Activated naive CD4-positive, alpha-beta T cell treated with anti-CD3 and anti-CD28 coated beads, Interleukin-2, amount 50 U/mL, for 72 hours (primary cell): ENCODE measurements around the gene ARHGEF25. TPM values are rescaled to one million over a fixed set of nuclear protein-coding genes. Genes with fewer than 3 reads are reported as not detected.

Source experiments
- ATAC-seq, 2 donors: fragments of 150-1000 bp; cut with Tn5 transposase; 2 replicates each; pipeline ENCODE4 v1.10.0; 2021; ENCODE audit warnings: mild to moderate bottlenecking in 2 of 2, moderate library complexity in 2 of 2
- DNase-seq, 2 donors: peaks; one replicate each; pipeline ENCODE4 v3.0.0; 2021 to 2022; ENCODE audit warnings: low spot score in 2 of 2
- H3K27ac Mint-ChIP-seq, 2 donors: one replicate each; pipeline ENCODE4 v1.8.0; 2022; ENCODE audit warnings: mild to moderate bottlenecking in 2 of 2, mixed read lengths in 2 of 2
- H3K36me3 Mint-ChIP-seq, 2 donors: one replicate each; pipeline ENCODE4 v1.8.0; 2022; ENCODE audit warnings: mixed read lengths in 2 of 2
- H3K9me3 Mint-ChIP-seq, 2 donors: one replicate each; pipeline ENCODE4 v1.8.0; 2022; ENCODE audit warnings: mixed read lengths in 2 of 2
- total RNA-seq, 2 donors: library from RNA; stranded (reverse); gene quantifications; one replicate each; pipeline ENCODE4 v1.2.3, GENCODE V29; 2022

The ARHGEF25 gene
- total RNA-seq, 2 donors from 2014 or later: 0.68 to 4.8 TPM

GRCh38 chr12:57623811-57624390 lies 12.7 kb downstream of the ARHGEF25 start:
- Mint-ChIP-seq H3K36me3 (peaks cover 0 to 4% of the 10 kb centered on the region in 2 donors), H3K9me3 (no peaks in the 10 kb centered on the region), H3K27ac (no peak overlapping the region)
- ATAC-seq (no peak), DNase-seq (peak in 1 of 2 donors; percentile 1)

- Mint-ChIP-seq H3K27ac (no peak overlapping the region), H3K9me3 (no peaks in the 10 kb centered on the region), H3K36me3 (peaks cover 0 to 4% of the 10 kb centered on the region in 2 donors)
- DNase-seq (peak in 1 of 2 donors; percentile 1), ATAC-seq (no peak)
These were observed 13.4 kb downstream of the ARHGEF25 start for GRCh38 chr12:57624441-57625220.

GRCh38 chr12:57625261-57626032 lies 14.2 kb downstream of the ARHGEF25 start:
- DNase-seq (peak in 1 of 2 donors; percentile 2), ATAC-seq (no peak)
- Mint-ChIP-seq H3K36me3 (peaks cover 0 to 4% of the 10 kb centered on the region in 2 donors), H3K9me3 (no peaks in the 10 kb centered on the region), H3K27ac (no peak overlapping the region)

GRCh38 chr12:57626111-57626920 lies 15.1 kb downstream of the ARHGEF25 start:
- Mint-ChIP-seq H3K36me3 (no peaks in the 10 kb centered on the region), H3K9me3 (no peaks in the 10 kb centered on the region)

GRCh38 chr12:57626921-57627445 lies 15.7 kb downstream of the ARHGEF25 start:
- ATAC-seq: no peak
- Mint-ChIP-seq H3K27ac (no peak overlapping the region), H3K9me3 (no peaks in the 10 kb centered on the region), H3K36me3 (no peaks in the 10 kb centered on the region)
- peak in 1 of 2 donors; percentile 1 for DNase-seq

More at GRCh38 chr12:57626111-57626920, 15.1 kb downstream of the ARHGEF25 start:
- ATAC-seq: no peak
- peak in 1 of 2 donors; percentile 2 for DNase-seq
- H3K27ac Mint-ChIP-seq: no peak overlapping the region

GRCh38 chr12:57627501-57628279 lies 16.5 kb downstream of the ARHGEF25 start:
- DNase-seq: peak in 1 of 2 donors; percentile 50
- no peaks in the 10 kb centered on the region for H3K36me3 Mint-ChIP-seq
- peak; percentile 33 to 69 for ATAC-seq
- no peak overlapping the region for H3K27ac Mint-ChIP-seq
- no peaks in the 10 kb centered on the region for H3K9me3 Mint-ChIP-seq

- DNase-seq: peak in 1 of 2 donors; percentile 2
- no peak for ATAC-seq
- H3K36me3 Mint-ChIP-seq: no peaks in the 10 kb centered on the region
- no peaks in the 10 kb centered on the region for H3K9me3 Mint-ChIP-seq
- H3K27ac Mint-ChIP-seq: no peak overlapping the region
These were observed 17.3 kb downstream of the ARHGEF25 start for GRCh38 chr12:57628280-57629191.

GRCh38 chr12:57629897-57630471 lies 18.7 kb downstream of the ARHGEF25 start:
- no peak overlapping the region for H3K27ac Mint-ChIP-seq
- DNase-seq (peak in 1 of 2 donors; percentile 7), ATAC-seq (no peak)
- H3K36me3 Mint-ChIP-seq: no peaks in the 10 kb centered on the region
- no peaks in the 10 kb centered on the region for H3K9me3 Mint-ChIP-seq

- no peak overlapping the region for H3K27ac Mint-ChIP-seq
- peak in 1 of 2 donors; percentile 2 for DNase-seq
- no peak for ATAC-seq
- H3K36me3 Mint-ChIP-seq: no peaks in the 10 kb centered on the region
- no peaks in the 10 kb centered on the region for H3K9me3 Mint-ChIP-seq
These were observed 19.7 kb downstream of the ARHGEF25 start for GRCh38 chr12:57630891-57631433.

GRCh38 chr12:57631566-57632072 lies 20.4 kb downstream of the ARHGEF25 start:
- DNase-seq (no peak), ATAC-seq (no peak)
- no peak overlapping the region for H3K27ac Mint-ChIP-seq
- no peaks in the 10 kb centered on the region for H3K36me3 Mint-ChIP-seq
- H3K9me3 Mint-ChIP-seq: no peaks in the 10 kb centered on the region

GRCh38 chr12:57632073-57632957 lies 21.1 kb downstream of the ARHGEF25 start:
- DNase-seq: peak in 1 of 2 donors; percentile 41
- Mint-ChIP-seq H3K9me3 (no peaks in the 10 kb centered on the region), H3K36me3 (no peaks in the 10 kb centered on the region)

GRCh38 chr12:57632958-57633840 lies 22.0 kb downstream of the ARHGEF25 start, which contains the start of gene B4GALNT1:
B4GALNT1 (minus strand) TSS chr12:57633201; CDS start chr12:57632132, 1,069 bp downstream.
- H3K27ac Mint-ChIP-seq: no peak within 1 kb of the TSS
- H3K36me3 Mint-ChIP-seq: no peaks in the 10 kb centered on the region
- peak; percentile 74 to 85 for DNase-seq
- ATAC-seq: peak; percentile 86 to 90
- H3K9me3 Mint-ChIP-seq: no peaks in the 10 kb centered on the region

More at GRCh38 chr12:57632073-57632957, 21.1 kb downstream of the ARHGEF25 start:
- H3K27ac Mint-ChIP-seq: no peak overlapping the region
- peak; percentile 38 to 57 for ATAC-seq
